ENCODE results near the gene RALB. TPM values are rescaled to one million over a fixed set of nuclear protein-coding genes. Genes with fewer than 3 reads are reported as not detected.
A peak's percentile ranks its signal among the peaks of the same experiment; 100 is the strongest.

RALB gene
- total RNA-seq, 1 experiment from 2014 or later, result 17.1 TPM

DNA sequence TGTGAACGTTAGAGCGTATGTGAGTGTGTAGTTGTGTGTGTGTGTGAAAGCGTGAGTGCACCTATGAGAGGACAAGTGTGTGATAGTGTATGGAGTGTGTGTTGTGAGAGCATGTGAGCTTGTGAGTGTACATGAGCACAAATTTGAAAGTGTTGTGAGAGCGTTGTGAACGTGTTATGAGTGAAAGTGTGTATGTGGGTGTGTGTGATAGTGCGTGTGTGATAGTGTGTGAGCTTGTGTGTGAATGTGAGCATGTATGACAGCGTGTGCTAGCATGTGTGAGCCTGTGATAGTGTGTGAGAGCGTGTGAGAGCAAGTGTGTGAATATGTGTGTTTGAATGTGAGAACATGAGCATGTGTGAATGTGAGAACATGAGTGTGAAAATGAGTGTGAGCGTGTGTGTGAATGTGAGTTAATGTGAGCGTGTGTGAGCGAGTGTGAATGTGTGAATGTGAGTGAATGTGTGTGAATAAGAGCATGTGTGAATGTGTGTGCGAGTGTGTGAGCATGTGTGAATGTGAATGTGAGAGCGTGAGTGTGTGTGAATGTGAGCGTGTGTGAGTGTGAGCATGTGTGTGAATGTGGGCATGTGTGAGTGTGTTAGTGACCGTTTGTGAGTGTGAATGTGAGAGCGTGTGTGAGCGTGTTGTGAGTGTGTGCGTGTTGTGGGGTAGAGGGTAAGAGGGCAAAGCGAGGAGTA, 25.0 kb downstream of the RALB start:
- H3K36me3 Mint-ChIP-seq, result peaks cover 21% of the 10 kb centered on the region
- no peak overlapping the region for H3K27ac Mint-ChIP-seq
- peak; percentile 34; the same call in 1 of the 2 replicates for TF ChIP-seq NFE2L1 (CRISPR knock-in tag; IDR thresholded peaks at IDR 0.05)
- TF ChIP-seq, protein P1, sequence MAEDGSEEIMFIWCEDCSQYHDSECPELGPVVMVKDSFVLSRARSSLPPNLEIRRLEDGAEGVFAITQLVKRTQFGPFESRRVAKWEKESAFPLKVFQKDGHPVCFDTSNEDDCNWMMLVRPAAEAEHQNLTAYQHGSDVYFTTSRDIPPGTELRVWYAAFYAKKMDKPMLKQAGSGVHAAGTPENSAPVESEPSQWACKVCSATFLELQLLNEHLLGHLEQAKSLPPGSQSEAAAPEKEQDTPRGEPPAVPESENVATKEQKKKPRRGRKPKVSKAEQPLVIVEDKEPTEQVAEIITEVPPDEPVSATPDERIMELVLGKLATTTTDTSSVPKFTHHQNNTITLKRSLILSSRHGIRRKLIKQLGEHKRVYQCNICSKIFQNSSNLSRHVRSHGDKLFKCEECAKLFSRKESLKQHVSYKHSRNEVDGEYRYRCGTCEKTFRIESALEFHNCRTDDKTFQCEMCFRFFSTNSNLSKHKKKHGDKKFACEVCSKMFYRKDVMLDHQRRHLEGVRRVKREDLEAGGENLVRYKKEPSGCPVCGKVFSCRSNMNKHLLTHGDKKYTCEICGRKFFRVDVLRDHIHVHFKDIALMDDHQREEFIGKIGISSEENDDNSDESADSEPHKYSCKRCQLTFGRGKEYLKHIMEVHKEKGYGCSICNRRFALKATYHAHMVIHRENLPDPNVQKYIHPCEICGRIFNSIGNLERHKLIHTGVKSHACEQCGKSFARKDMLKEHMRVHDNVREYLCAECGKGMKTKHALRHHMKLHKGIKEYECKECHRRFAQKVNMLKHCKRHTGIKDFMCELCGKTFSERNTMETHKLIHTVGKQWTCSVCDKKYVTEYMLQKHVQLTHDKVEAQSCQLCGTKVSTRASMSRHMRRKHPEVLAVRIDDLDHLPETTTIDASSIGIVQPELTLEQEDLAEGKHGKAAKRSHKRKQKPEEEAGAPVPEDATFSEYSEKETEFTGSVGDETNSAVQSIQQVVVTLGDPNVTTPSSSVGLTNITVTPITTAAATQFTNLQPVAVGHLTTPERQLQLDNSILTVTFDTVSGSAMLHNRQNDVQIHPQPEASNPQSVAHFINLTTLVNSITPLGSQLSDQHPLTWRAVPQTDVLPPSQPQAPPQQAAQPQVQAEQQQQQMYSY (CRISPR knock-in tag; IDR thresholded peaks at IDR 0.05), result no peak
- TF ChIP-seq, protein P2, sequence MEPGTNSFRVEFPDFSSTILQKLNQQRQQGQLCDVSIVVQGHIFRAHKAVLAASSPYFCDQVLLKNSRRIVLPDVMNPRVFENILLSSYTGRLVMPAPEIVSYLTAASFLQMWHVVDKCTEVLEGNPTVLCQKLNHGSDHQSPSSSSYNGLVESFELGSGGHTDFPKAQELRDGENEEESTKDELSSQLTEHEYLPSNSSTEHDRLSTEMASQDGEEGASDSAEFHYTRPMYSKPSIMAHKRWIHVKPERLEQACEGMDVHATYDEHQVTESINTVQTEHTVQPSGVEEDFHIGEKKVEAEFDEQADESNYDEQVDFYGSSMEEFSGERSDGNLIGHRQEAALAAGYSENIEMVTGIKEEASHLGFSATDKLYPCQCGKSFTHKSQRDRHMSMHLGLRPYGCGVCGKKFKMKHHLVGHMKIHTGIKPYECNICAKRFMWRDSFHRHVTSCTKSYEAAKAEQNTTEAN (CRISPR knock-in tag; IDR thresholded peaks at IDR 0.05), result peak; percentile 98
- peaks cover 34% of the 10 kb centered on the region for H3K9me3 Mint-ChIP-seq
- ChIA-PET POLR2A (no interaction called here), CTCF (interaction anchor here (1.1 to 1.6 kb wide), 2 partner anchors 14 to 36 kb away, joined by 3 to 7 read pairs; no protein-coding TSS in a partner anchor)
- DNase-seq (ENCODE audit: low spot score), result no peak
- ATAC-seq, result no peak
- H3K4me1 Mint-ChIP-seq, result peaks cover 2% of the 10 kb centered on the region; the same call in 1 of the 2 replicates
- H3K27me3 Mint-ChIP-seq (ENCODE audit: low read depth), result peaks cover 3% of the 10 kb centered on the region; the same call in 1 of the 2 replicates
- no peak overlapping the region for H3K4me3 Mint-ChIP-seq

DNA sequence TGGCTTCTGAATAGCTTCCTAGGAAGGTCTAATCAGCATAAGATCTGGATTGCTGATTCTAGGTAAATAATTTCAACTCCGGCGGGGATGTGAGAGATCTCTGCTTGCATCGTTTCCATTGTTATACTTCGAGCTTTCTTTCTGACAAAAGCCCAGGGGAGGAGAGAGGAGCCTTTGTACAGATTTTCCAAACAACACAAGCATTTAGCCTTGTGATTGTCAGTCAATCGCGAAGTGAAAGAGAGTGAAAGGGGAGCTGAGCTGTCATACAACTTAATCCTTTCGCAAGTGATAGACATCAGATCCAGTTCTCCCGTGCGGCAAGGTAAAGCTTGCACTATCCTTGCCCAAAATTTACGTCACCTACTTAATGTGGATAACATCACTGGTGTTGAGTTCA, 26.2 kb downstream of the RALB start:
- ChIA-PET CTCF (interaction anchor here (1.1 to 1.6 kb wide), 5 partner anchors 12 to 462 kb away, joined by 3 to 7 read pairs (median 4); no protein-coding TSS in a partner anchor), POLR2A (no interaction called here)
- Mint-ChIP-seq H3K27ac (0 out of 2 replicates have a peak overlapping the region, but pooled peaks have one; percentile 16), H3K27me3 (ENCODE audit: low read depth) (peaks cover 3% of the 10 kb centered on the region; the same call in 1 of the 2 replicates), H3K4me3 (no peak overlapping the region), H3K36me3 (peaks cover 21% of the 10 kb centered on the region), H3K4me1 (peaks cover 15% of the 10 kb centered on the region), H3K9me3 (peaks cover 27% of the 10 kb centered on the region)
- DNase-seq (ENCODE audit: low spot score), result no peak
- ATAC-seq, result no peak
- TF ChIP-seq, protein P3, sequence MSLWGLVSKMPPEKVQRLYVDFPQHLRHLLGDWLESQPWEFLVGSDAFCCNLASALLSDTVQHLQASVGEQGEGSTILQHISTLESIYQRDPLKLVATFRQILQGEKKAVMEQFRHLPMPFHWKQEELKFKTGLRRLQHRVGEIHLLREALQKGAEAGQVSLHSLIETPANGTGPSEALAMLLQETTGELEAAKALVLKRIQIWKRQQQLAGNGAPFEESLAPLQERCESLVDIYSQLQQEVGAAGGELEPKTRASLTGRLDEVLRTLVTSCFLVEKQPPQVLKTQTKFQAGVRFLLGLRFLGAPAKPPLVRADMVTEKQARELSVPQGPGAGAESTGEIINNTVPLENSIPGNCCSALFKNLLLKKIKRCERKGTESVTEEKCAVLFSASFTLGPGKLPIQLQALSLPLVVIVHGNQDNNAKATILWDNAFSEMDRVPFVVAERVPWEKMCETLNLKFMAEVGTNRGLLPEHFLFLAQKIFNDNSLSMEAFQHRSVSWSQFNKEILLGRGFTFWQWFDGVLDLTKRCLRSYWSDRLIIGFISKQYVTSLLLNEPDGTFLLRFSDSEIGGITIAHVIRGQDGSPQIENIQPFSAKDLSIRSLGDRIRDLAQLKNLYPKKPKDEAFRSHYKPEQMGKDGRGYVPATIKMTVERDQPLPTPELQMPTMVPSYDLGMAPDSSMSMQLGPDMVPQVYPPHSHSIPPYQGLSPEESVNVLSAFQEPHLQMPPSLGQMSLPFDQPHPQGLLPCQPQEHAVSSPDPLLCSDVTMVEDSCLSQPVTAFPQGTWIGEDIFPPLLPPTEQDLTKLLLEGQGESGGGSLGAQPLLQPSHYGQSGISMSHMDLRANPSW (CRISPR knock-in tag; conservative IDR thresholded peaks at IDR 0.05; ENCODE audit: low read depth), result no peak
- TF ChIP-seq RELA (CRISPR knock-in tag; IDR thresholded peaks at IDR 0.05; ENCODE audit: borderline replicate concordance) (no peak), CREM (CRISPR knock-in tag; IDR thresholded peaks at IDR 0.05) (no peak), NR1H2 (CRISPR knock-in tag; IDR thresholded peaks at IDR 0.05) (no peak), ETV6 (CRISPR knock-in tag; IDR thresholded peaks at IDR 0.05) (no peak), IRF2 (CRISPR knock-in tag; IDR thresholded peaks at IDR 0.05; ENCODE audit: borderline replicate concordance, low read depth) (no peak), OVOL2 (CRISPR knock-in tag; IDR thresholded peaks at IDR 0.05; ENCODE audit: borderline replicate concordance) (no peak), EMX1 (CRISPR knock-in tag; IDR thresholded peaks at IDR 0.05) (no peak), ESRRA (CRISPR knock-in tag; IDR thresholded peaks at IDR 0.05; ENCODE audit: borderline replicate concordance) (no peak), CBFB (CRISPR knock-in tag; IDR thresholded peaks at IDR 0.05; ENCODE audit: low read depth) (no peak), MXD4 (CRISPR knock-in tag; IDR thresholded peaks at IDR 0.05; ENCODE audit: borderline replicate concordance) (no peak), FOXK1 (CRISPR knock-in tag; IDR thresholded peaks at IDR 0.05) (no peak), NFATC4 (CRISPR knock-in tag; IDR thresholded peaks at IDR 0.05) (no peak)
- TF ChIP-seq, protein P4, sequence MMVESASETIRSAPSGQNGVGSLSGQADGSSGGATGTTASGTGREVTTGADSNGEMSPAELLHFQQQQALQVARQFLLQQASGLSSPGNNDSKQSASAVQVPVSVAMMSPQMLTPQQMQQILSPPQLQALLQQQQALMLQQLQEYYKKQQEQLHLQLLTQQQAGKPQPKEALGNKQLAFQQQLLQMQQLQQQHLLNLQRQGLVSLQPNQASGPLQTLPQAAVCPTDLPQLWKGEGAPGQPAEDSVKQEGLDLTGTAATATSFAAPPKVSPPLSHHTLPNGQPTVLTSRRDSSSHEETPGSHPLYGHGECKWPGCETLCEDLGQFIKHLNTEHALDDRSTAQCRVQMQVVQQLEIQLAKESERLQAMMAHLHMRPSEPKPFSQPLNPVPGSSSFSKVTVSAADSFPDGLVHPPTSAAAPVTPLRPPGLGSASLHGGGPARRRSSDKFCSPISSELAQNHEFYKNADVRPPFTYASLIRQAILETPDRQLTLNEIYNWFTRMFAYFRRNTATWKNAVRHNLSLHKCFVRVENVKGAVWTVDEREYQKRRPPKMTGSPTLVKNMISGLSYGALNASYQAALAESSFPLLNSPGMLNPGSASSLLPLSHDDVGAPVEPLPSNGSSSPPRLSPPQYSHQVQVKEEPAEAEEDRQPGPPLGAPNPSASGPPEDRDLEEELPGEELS (CRISPR knock-in tag; IDR thresholded peaks at IDR 0.05), result no peak
- TF ChIP-seq, protein P5, sequence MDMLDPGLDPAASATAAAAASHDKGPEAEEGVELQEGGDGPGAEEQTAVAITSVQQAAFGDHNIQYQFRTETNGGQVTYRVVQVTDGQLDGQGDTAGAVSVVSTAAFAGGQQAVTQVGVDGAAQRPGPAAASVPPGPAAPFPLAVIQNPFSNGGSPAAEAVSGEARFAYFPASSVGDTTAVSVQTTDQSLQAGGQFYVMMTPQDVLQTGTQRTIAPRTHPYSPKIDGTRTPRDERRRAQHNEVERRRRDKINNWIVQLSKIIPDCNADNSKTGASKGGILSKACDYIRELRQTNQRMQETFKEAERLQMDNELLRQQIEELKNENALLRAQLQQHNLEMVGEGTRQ (CRISPR knock-in tag; IDR thresholded peaks at IDR 0.05), result no peak
- TF ChIP-seq, protein P6, sequence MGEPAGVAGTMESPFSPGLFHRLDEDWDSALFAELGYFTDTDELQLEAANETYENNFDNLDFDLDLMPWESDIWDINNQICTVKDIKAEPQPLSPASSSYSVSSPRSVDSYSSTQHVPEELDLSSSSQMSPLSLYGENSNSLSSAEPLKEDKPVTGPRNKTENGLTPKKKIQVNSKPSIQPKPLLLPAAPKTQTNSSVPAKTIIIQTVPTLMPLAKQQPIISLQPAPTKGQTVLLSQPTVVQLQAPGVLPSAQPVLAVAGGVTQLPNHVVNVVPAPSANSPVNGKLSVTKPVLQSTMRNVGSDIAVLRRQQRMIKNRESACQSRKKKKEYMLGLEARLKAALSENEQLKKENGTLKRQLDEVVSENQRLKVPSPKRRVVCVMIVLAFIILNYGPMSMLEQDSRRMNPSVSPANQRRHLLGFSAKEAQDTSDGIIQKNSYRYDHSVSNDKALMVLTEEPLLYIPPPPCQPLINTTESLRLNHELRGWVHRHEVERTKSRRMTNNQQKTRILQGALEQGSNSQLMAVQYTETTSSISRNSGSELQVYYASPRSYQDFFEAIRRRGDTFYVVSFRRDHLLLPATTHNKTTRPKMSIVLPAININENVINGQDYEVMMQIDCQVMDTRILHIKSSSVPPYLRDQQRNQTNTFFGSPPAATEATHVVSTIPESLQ (CRISPR knock-in tag; IDR thresholded peaks at IDR 0.05), result no peak
- TF ChIP-seq, protein P7, sequence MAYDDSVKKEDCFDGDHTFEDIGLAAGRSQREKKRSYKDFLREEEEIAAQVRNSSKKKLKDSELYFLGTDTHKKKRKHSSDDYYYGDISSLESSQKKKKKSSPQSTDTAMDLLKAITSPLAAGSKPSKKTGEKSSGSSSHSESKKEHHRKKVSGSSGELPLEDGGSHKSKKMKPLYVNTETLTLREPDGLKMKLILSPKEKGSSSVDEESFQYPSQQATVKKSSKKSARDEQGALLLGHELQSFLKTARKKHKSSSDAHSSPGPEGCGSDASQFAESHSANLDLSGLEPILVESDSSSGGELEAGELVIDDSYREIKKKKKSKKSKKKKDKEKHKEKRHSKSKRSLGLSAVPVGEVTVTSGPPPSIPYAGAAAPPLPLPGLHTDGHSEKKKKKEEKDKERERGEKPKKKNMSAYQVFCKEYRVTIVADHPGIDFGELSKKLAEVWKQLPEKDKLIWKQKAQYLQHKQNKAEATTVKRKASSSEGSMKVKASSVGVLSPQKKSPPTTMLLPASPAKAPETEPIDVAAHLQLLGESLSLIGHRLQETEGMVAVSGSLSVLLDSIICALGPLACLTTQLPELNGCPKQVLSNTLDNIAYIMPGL (CRISPR knock-in tag; IDR thresholded peaks at IDR 0.05), result no peak
